Heart left ventricle (tissue), 13 donors: ENCODE measurements around the gene ANKRD33.

Experiments
- POLR2A ChIP-seq, 2 donors: fragments of 450-650 bp; IDR thresholded peaks; one replicate each; pipeline ENCODE4 v1.6.1; 2017; ENCODE audit warnings: antibody characterized with exemption in 2 of 2, mild to moderate bottlenecking in 2 of 2, moderate library complexity in 2 of 2
- TF ChIP-seq, protein P1 (sequence below), 12 donors: fragments of 200-600 bp; sonication (generic) in 4 of 12; IDR thresholded peaks; one replicate each; pipeline versions ENCODE4 v1.5.0 to v1.8.0; 2018 to 2022; ENCODE audit warnings: antibody characterized with exemption in 12 of 12, mild to moderate bottlenecking in 5 of 12
- donor health status: ischemic (EF 13 %, LVEDD 7.1; RV severe dilation, severe dysfunction).
- donor health status: DM: no; HTN: yes; CAD: no.
- donor health status: DM: no; HTN: no; CAD: no.
- donor health status: ischemic (EF 25% LVEDD 6.9; RV normal size, moderate dysfunction).
- donor health status: ischemic (EF 25% LVEDD 5.7; RV mildly dilated, moderate dysfunction).
- donor health status: ischemic (EF 35%, LVEDD 5.7; RV mildly dilated, moderate dysfunction).
- donor health status: nonischemic (EF 11% LVEDD 7.7; RV severe dilation, severe dysfunction).
- donor health status: DM: yes; HTN: yes; CAD: no.
- donor health status: PGD.
- donor health status: ischemic (EF 29% LVEDD 5.4; RV normal size, mild dysfunction).
- donor health status: nonischemic (EF 23%, LVEDD 6.1; RV moderate dilation, normal function).

DNA sequence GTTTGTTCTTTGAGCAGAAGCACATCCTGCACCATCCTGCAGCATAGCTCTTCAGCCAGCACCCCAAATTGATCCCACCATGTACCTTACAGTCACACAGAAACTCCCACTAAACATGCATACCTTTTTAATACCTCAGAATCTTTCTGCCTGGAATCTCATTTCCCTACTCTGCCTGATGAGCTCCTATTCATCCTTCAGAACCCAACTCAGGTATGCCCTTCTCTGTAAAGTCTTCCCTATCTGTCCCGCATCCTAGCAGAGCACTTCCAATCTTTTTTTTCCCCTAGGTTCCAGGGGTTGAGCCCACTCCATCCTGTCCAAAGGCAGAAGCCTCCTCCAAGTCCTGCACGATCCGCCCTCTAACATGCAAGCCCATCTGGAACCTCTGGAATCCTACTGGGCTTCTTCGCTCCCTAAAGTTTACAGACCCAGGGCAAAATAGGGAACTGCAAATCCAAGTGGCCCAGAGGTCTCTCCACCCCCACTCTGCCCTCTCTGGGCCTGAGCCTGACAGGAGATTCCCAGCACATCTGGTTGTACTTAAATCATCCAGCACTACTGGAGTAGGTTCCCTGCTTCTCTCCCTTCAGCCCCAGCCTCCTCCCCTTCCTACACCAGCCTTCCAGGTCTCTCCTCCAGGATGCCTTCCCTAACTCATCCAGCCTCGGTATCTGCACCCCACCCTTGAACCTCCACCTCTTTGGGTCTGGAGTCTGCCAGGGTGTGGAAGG, 35.3 kb upstream of the ANKRD33 start:
- TF ChIP-seq, protein P1, sequence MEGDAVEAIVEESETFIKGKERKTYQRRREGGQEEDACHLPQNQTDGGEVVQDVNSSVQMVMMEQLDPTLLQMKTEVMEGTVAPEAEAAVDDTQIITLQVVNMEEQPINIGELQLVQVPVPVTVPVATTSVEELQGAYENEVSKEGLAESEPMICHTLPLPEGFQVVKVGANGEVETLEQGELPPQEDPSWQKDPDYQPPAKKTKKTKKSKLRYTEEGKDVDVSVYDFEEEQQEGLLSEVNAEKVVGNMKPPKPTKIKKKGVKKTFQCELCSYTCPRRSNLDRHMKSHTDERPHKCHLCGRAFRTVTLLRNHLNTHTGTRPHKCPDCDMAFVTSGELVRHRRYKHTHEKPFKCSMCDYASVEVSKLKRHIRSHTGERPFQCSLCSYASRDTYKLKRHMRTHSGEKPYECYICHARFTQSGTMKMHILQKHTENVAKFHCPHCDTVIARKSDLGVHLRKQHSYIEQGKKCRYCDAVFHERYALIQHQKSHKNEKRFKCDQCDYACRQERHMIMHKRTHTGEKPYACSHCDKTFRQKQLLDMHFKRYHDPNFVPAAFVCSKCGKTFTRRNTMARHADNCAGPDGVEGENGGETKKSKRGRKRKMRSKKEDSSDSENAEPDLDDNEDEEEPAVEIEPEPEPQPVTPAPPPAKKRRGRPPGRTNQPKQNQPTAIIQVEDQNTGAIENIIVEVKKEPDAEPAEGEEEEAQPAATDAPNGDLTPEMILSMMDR (IDR thresholded peaks at IDR 0.05): no peak
- TF ChIP-seq POLR2A (IDR thresholded peaks at IDR 0.05): no peak
